Measurements from ENCODE around the gene GTPBP4.
A peak's percentile ranks its signal among the peaks of the same experiment; 100 is the strongest.
"Not testable (repeated sequence)": the region's sequence is repeated elsewhere in the genome, so short reads cannot be mapped to it uniquely, and the experiment has no call there.

The GTPBP4 gene

DNA sequence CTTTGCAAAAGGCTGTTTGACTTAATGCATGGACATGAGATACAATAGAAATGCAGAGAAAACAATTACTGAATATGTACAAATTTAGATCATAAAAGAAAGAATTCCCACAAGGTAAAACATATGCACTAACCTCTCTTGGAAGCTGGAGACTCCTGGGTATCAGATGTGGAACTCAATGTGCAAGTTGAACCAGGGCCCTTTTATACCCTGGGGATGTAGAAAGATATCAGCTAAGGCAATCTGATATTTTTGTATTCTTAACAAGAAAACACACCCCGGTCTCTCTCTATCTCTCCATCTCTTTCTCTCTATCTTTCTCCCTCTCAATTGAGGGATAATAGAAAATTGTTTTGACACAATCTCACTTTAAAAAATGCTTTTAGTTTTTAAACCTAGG is 37.4 kb downstream of the GTPBP4 start, which contains the start of gene IDI2:
Gene IDI2, minus strand, starts transcription at position 177 of the 400 bp plus-strand sequence. CDS start 1,136 bp downstream, outside the sequence.
- no peak for DNase-seq (ENCODE audit: low spot score)

- DNase-seq (ENCODE audit: low spot score) = no peak
Measured at GRCh38 chr10:1026578-1026977, 38.3 kb downstream of the GTPBP4 start.

DNA sequence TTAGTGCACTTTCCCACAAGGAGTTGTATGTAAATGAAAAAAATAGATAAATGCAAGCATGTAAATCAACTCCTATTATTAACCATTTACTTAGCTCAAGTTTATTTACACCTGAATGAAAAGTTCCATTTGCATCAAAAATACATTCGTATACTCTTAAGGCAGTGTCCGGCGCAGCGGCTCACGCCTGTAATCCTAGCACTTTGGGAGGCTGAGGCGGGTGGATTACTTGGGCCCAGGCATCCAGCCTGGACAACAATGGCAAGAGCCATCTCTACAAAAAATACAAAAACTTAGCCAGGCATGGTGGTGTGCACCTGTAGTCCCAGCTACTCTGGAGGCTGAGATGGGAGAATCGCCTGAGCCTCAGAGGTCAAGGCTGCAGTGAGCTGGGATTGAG is 41.6 kb downstream of the GTPBP4 start:
- DNase-seq (ENCODE audit: low spot score) = no peak

DNA sequence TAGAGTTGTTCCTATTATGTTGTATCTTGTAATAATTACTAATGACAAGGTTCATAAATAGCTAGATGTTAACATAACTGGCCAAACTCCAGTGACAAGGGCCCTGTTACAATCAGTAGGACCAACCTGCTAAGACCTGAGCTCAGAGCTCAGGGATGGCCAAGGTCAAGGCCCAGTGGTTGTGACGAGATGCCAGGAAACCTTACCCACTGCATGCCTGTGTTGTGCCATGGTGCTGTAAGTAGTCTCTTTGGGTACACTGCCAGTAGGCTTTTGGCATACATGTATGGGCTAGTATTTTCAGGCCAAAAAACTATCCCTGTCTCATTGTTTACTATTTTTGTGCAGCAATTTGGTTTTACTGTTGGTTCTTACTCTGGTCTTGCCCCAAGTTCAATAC is 45.4 kb downstream of the GTPBP4 start:
- DNase-seq (ENCODE audit: low spot score) = no peak

- DNase-seq (ENCODE audit: low spot score) = no peak
Measured at GRCh38 chr10:1034758-1035157, 46.5 kb downstream of the GTPBP4 start.

- DNase-seq (ENCODE audit: low spot score) = no peak
Measured at GRCh38 chr10:1035201-1035600, 47.0 kb downstream of the GTPBP4 start.

- DNase-seq (ENCODE audit: low spot score) = no peak
Measured at GRCh38 chr10:1036341-1036791, 48.1 kb downstream of the GTPBP4 start.

GRCh38 chr10:1037098-1037497 is 48.9 kb downstream of the GTPBP4 start:
- no peak for DNase-seq (ENCODE audit: low spot score)

DNA sequence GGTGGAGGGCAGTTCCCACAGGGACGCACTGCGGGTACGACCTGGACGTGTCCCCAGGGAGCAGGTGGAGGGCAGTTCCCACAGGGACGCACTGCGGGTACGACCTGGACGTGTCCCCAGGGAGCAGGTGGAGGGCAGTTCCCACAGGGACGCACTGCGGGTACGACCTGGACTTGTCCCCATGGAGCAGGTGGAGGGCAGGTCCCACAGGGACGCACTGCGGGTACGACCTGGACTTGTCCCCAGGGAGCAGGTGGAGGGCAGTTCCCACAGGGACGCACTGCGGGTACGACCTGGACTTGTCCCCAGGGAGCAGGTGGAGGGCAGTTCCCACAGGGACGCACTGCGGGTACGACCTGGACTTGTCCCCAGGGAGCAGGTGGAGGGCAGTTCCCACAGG is 50.5 kb downstream of the GTPBP4 start:
- not testable (repeated sequence) for DNase-seq (ENCODE audit: low spot score)

DNA sequence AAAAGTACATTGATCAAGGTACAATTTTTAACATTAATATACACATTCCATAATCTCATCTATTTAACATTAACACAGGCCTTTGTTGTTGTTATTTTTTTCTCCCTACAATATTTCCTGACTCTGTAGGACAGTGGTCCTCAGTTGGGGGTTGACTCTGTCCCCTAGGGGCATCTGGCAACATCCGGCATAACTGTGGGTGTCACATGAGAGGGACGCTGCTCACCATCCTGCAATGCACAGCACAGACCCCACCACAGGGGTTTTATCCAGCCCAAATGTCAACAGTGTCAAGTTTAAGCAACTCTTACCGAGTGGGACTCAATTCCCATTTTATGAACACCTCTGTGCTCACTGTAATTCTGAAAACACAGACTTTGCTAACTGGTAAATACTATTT is 51.9 kb downstream of the GTPBP4 start:
- no peak for DNase-seq (ENCODE audit: low spot score)

DNA sequence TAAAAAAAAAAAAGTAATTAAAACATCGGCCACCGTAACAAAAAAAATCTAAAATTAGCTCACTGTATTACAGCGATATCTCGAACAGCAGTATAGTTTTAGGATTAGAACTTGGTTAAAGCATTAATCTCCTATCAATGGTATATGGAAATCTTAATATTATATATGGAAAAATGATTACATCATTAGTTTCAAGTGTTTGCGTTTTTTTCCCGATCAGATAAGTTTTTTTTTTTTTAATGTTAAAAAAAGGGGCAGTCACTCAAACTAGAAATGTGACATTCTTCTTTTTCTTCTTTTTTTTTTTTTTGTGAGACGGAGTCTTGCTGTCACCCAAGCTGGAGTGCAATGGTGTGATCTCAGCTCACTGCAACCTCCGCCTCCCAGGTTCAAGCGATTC is 53.3 kb downstream of the GTPBP4 start:
- no peak for DNase-seq (ENCODE audit: low spot score)

DNA sequence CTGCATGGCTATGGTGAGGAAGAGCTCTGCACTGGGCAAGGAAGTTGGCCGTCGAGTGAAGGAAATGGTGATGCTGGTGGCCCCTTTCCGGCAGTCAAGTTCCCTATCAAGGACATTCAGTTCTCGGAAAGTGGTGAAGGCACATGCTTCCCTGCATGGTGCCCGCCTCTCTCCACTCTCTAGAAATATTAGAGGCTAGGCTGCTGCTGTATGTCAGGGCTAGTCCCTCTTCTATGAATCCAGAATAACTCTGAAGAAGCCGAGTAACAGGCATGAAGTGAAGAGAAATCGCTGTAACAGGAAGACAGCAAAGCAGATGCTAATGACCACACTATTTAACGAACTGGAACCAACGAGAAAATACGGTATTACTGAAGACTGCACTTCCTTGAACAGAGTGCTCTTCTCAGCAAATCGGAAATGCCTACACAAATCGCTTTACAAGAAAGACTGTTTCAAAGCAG is 55.3 kb downstream of the GTPBP4 start:
- peak; percentile 27 for DNase-seq (ENCODE audit: low spot score)

- no peak for DNase-seq (ENCODE audit: low spot score)
Measured at GRCh38 chr10:1044146-1044545, 55.9 kb downstream of the GTPBP4 start.

DNA sequence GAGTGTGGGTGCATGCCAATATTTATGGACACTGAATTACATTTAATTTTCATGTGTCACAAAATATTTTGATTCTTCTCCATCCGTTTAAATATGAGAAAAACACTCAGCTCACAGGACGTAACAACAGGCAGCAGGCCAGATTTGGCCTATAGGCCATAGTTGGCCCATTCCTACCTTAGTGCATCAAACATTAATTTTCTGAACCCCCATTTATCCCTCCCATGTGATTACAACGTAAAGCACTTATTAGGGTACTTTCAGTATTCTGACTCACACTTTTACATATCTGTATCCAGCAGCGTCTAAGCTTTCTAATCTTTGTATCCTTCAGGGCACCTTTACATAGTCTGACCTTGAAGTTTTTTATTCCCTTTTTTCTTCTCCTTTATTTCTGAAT is 56.7 kb downstream of the GTPBP4 start:
- no peak for DNase-seq (ENCODE audit: low spot score)

GRCh38 chr10:1045415-1045814 is 57.2 kb downstream of the GTPBP4 start:
- no peak for DNase-seq (ENCODE audit: low spot score)

DNA sequence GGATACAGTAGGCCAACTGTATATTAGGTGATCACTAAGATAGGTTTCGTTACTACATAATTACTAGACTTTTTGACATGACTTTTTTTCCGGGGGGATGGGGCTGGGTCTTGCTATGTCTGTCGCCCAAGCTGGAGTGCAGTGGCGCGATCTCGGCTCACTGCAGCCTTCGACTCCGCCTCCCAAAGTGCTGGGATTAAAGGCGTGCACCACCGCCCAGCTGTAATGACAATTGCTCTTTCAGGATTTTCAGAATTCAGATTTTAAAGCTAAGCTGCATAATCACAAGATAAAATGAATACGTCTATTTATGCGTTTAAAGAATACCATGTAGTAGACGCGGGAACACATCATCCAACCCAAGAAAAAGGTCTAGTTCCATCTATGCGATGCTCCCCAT is 59.7 kb downstream of the GTPBP4 start:
- no peak for DNase-seq (ENCODE audit: low spot score)

DNA sequence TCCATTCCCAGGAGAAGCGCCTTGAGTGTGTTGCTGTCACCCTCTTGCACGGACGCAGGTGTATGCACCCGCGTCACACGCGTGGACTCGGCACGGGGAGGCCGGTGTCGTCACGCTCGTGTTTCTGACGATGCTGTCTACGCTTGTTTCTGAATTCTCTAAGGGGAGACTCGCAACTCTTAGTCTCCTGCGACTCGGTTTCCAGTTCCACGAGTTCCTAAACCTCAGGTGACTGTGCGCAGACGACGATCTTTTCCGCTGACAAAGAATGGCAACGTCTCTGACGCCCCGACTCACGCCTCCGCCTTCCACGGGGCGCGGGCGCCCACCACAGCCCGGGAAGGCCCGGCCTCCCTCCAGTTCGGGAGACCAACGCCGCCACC is 60.1 kb downstream of the GTPBP4 start:
- DNase-seq (ENCODE audit: low spot score) = peak; percentile 49

DNA sequence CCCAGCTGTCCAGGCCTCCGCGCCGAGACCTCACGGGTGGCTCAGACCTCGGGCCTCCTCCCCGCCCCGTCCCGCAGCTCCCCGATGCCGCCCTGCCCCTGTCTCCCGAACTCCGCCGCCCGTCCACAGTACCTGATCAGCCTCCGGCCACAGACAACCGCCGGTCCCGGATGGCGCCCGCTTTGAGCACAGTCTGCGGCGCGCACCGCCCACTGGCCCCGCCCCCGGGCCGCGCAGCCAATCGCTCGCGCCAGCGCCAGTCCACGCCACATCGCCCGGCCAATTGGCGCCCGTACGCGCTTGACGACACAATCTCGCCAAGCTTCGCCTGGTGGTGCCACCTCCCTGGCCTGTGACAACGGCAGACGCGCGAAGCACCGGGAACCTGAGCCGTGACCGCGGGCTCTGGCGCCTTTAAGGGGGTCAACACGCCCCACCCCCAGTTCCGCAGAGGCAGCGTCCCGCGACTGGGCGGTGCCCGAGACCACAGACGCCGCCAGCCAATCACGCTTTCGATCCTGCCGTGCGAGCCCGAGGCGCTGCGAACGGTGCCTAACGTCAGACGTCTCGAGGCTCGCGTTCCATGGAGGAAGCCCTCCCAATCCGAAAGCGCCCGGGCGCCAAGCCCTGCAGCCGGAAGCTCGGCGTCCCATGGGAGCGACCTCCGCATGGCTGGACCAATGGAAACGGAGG is 60.6 kb downstream of the GTPBP4 start, which contains the start of gene IDI1:
Gene IDI1, minus strand, starts transcription at position 388 of the 693 bp plus-strand sequence. Its CDS starts 116 bp downstream, at position 272.
- peak; percentile 95 for DNase-seq (ENCODE audit: low spot score)

DNA sequence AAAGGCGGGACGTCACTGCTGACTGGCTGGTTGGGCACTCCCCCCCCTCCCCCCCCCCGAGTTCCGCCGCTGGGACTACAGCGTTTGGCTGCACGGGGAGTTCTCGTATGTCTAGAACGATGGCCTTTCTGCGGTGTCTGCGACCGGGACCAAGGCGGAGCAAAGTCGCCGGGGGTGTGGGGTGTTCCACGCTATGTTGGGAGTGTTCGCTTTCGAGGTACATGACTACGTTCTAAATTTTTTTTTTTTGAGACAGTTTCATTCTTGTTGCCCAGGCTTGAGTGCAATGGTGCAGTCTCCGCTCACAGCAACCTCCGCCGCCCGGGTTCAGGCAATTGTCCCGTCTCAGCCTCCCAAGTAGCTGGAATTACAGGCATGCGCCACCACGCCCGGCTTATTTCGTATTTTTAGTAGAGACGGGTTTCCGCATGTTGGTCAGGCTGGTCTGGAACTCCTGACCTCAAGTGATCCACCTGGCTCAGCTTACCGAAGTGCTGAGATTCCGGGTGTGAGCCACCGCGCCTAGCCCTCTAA is 61.3 kb downstream of the GTPBP4 start:
- no peak for DNase-seq (ENCODE audit: low spot score)

DNA sequence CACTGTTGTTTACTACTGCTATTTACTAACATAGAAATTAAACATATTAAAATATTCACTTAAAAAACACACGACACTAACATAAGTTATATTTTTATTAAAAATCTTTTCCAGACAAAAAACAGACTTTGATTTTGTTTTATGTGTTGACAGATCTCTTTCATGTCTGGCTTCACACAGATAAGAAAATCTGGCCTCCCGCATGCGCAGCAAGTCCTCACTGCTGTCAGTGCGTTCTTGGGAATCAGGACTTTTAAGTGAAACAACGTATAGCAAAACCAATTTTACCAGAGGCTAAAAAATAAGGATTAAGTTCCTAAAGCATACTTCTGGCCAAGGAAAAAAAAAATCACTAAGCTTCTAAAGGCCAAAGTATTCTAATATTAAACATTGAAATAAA is 61.9 kb downstream of the GTPBP4 start:
- no peak for DNase-seq (ENCODE audit: low spot score)

- DNase-seq (ENCODE audit: low spot score) = peak; percentile 37
Measured at GRCh38 chr10:1050554-1050953, 62.3 kb downstream of the GTPBP4 start.

GRCh38 chr10:1054684-1055083 is 66.5 kb downstream of the GTPBP4 start:
- DNase-seq (ENCODE audit: low spot score) = no peak

DNA sequence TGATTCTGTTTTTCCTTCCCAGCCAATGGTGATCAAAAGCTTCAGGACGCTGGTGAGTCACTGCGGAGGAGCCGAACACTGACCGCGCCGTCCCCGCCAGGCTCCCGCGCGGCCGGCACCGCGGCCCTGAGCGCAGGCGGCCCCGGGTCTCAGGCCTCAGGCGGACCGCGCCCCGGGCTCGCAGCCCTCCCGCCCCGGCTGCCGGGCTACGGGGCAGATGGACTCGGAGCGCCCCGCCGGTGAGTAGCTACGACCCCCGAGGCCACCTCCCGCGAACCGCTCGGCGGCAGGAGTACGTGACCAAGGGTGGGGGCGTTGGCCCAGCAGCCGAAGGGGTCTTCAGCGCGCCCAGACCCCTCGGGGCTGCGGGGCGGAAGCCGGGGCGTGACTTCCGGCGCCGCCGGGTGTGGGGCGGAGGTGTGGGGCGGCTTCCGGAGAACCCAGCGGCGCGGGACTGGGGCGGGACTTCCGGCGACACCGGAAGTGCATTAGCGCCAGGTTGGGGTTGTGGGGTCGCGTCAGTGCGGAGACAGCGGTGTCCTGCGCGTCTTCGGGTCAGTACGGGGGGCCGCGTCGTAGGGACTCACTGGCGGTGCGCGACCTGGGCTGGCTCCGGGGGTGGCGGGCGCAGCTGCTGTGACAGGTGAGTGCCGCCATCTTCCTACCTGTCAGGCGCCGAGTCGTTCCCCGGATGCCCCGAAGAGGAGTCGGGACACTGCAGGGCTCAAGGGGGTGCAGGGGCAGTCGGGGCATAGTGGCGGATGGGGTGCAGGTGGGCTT is 68.3 kb downstream of the GTPBP4 start, which contains the start of gene WDR37:
Gene WDR37, plus strand, starts transcription at position 60 of the 780 bp plus-strand sequence. CDS start 15,771 bp downstream, outside the sequence.
- peak; percentile 85 for DNase-seq (ENCODE audit: low spot score)

All from CD4-positive, alpha-beta T cell treated with Interleukin-6 at 100 ng/mL for 8 hours (primary cell).